K562 (cell line): ENCODE data around the gene ASB7. TPM values are rescaled to one million over a fixed set of nuclear protein-coding genes. Genes with fewer than 3 reads are reported as not detected.

Experiments
- ATAC-seq: fragments of 200-7000 bp; cut with Tn5 transposase; 3 replicates; pipeline ENCODE4 v1.9.1; 2020; ENCODE audit warnings: moderate library complexity
- BruUV-seq: library from RNA; stranded (reverse); fragments of 400-500 nt; replicated peaks from 2 replicates; lab custom pipeline; 2021; lab: Mats Ljungman, UMichigan
- CTCF ChIA-PET: fragments of 300-600 bp; formaldehyde crosslinking; extraction: SDS; loops from one replicate; lab custom pipeline; 2021; ENCODE audit warnings: low intra/inter-chr PET ratio; lab: Yijun Ruan, JAX
- POLR2A ChIA-PET: fragments of 300-600, 350-650 bp; sonication (Branson Sonifier 250); formaldehyde crosslinking; extraction: SDS; loops from one replicate; lab custom pipeline; 2021; ENCODE audit warnings: antibody characterized with exemption, inconsistent platforms; lab: Yijun Ruan, JAX
- DNase-seq, 4 experiments: peaks; one replicate each; pipeline versions ENCODE4 v3.0.0 to v3.0.0-alpha.2; 2011 to 2018; ENCODE audit warnings: low spot score in 3 of 4, mixed read lengths in 3 of 4; ENCODE audit errors: extremely low read depth in 1 of 4
- FAIRE-seq: peaks from 2 replicates; lab custom pipeline; 2011; peaks lifted over from hg19 to GRCh38; lab: Jason Lieb, UNC
- H2AFZ ChIP-seq: 2 replicates; pipeline ENCODE4 v1.6.0; 2011; ENCODE audit warnings: low read depth, low read length, control low read depth, inconsistent platforms
- H3K27ac ChIP-seq: fragments of 200-600 bp; 3 replicates; pipeline ENCODE4 v1.8.0; 2011; ENCODE audit warnings: low read depth, mild to moderate bottlenecking, control low read depth, inconsistent platforms, low read length, moderate library complexity, mixed read lengths; ENCODE audit errors: extremely low read depth
- H3K27me3 ChIP-seq, 2 experiments: fragments of 300-600 bp in 1 of 2; 2 replicates in 1 of 2; 3 replicates in 1 of 2; pipeline versions ENCODE4 v1.6.0 to v1.8.0; 2011; ENCODE audit warnings: inconsistent platforms in 2 of 2, low read length in 2 of 2, mild to moderate bottlenecking in 1 of 2, mixed read lengths in 1 of 2, moderate library complexity in 1 of 2; ENCODE audit not compliant: control insufficient read depth in 2 of 2, insufficient read depth in 2 of 2
- H3K36me3 ChIP-seq: fragments of 300-600 bp; 3 replicates; pipeline ENCODE4 v1.8.0; 2011; ENCODE audit warnings: mild to moderate bottlenecking, low read length, inconsistent platforms; ENCODE audit not compliant: control insufficient read depth, insufficient read depth
- H3K4me1 ChIP-seq, 2 experiments: fragments of 200-600 bp in 1 of 2; replicated peaks in 1 of 2; 2 replicates in 1 of 2; 3 replicates in 1 of 2; pipeline versions ENCODE4 v1.5.1 to v1.8.0; 2011; ENCODE audit warnings: inconsistent platforms in 2 of 2, low read length in 2 of 2, mild to moderate bottlenecking in 1 of 2, mixed read lengths in 1 of 2, moderate library complexity in 1 of 2; ENCODE audit not compliant: control insufficient read depth in 2 of 2, insufficient read depth in 2 of 2
- H3K4me2 ChIP-seq: 2 replicates; pipeline ENCODE4 v1.6.1; 2011; ENCODE audit warnings: low read length, control low read depth, inconsistent platforms, mixed read lengths; ENCODE audit not compliant: insufficient read depth
- H3K4me3 ChIP-seq: fragments of 200-600 bp; sonication (generic), shearing (Covaris generic); 2 replicates; pipeline ENCODE4 v1.5.1; 2016; ENCODE audit warnings: control low read depth, inconsistent platforms
- H3K79me2 ChIP-seq: fragments of 200-600 bp; 3 replicates; pipeline ENCODE4 v1.8.0; 2011; ENCODE audit warnings: low read length, inconsistent platforms; ENCODE audit not compliant: control insufficient read depth, insufficient read depth
- H3K9ac ChIP-seq, 2 experiments: 2 replicates each; pipeline versions ENCODE4 v1.6.0 to v1.6.1; 2011; ENCODE audit warnings: low read depth in 2 of 2, low read length in 2 of 2, control low read depth in 1 of 2, inconsistent platforms in 1 of 2, mild to moderate bottlenecking in 1 of 2, mixed read lengths in 1 of 2; ENCODE audit not compliant: insufficient read depth in 1 of 2
- H3K9me1 ChIP-seq: one replicate; pipeline ENCODE4 v1.6.0; 2011; ENCODE audit warnings: inconsistent platforms, mild to moderate bottlenecking, low read length, moderate library complexity; ENCODE audit not compliant: control insufficient read depth, insufficient read depth
- H3K9me3 ChIP-seq: replicated peaks from 2 replicates; pipeline ENCODE4 v1.5.1; 2011; ENCODE audit warnings: low read depth, low read length, inconsistent platforms; ENCODE audit not compliant: control insufficient read depth, insufficient read depth
- H4K20me1 ChIP-seq: replicated peaks from 2 replicates; pipeline ENCODE4 v1.6.1; 2011; ENCODE audit warnings: low read length, inconsistent platforms, mixed read lengths; ENCODE audit not compliant: control insufficient read depth, insufficient read depth
- SETDB1 ChIP-seq: IDR thresholded peaks from one replicate; pipeline ENCODE4 v1.6.1; 2012; ENCODE audit warnings: low read length, control low read depth, inconsistent platforms
- ZNF449 ChIP-seq: fragments of 250-450 bp; sonication (Bioruptor Pico); IDR thresholded peaks from 2 replicates; pipeline ENCODE4 v1.8.0; 2022; ENCODE audit warnings: moderate library complexity, mild to moderate bottlenecking, inconsistent platforms
- in situ Hi-C: fragments of 300-500 bp; cut with MboI; formaldehyde crosslinking; loops from 4 replicates; pipeline ENCODE4 v1.15.0; 2018; ENCODE audit warnings: inconsistent platforms, mixed read lengths
- intact Hi-C: fragments of 100-400 bp; cut with micrococcal nuclease; formaldehyde crosslinking; loops from 2 replicates; pipeline ENCODE4 v1.14.2; 2022
- polyA plus RNA-seq, 8 experiments: library from polyadenylated mRNA; depleted of rRNA in 4 of 8; stranded (reverse) in 5 of 8; unstranded in 3 of 8; fragments of >200 nt; fragmentation: Nextera tagmentation in 2 of 8; fragmentation: Illumina TruSeq in 1 of 8; extraction: Ambion mirVana in 2 of 8; extraction: Trizol in 1 of 8; gene quantifications; 2 replicates each; pipeline versions ENCODE4 v1.2.1 to v1.2.3, GENCODE V29; 2011 to 2014; ENCODE audit warnings: inconsistent platforms in 1 of 8, missing spikeins in 1 of 8
- total RNA-seq, 7 experiments: library from RNA; depleted of rRNA in 6 of 7; stranded (reverse); fragments of >200 nt in 6 of 7; fragmentation: Illumina TruSeq in 2 of 7; extraction: Trizol in 2 of 7; gene quantifications; 2 replicates each; pipeline versions ENCODE4 v1.2.1 to v1.2.3, GENCODE V29; 2011 to 2021; ENCODE audit warnings: low replicate concordance in 1 of 7
- TF ChIP-seq, protein P1 (sequence below), 3 experiments: fragments of 200-800 bp in 1 of 3; fragments of 250-450 bp in 1 of 3; fragments of 450-650 bp in 1 of 3; sonication (Bioruptor Pico) in 1 of 3; sonication (Bioruptor generic) in 1 of 3; formaldehyde crosslinking in 1 of 3; IDR thresholded peaks; 2 replicates each; pipeline versions ENCODE4 v1.6.1 to v1.8.0; 2016 to 2022; ENCODE audit warnings: mild to moderate bottlenecking in 2 of 3, missing genetic modification characterization in 2 of 3, missing compliant biosample characterization in 1 of 3, moderate library complexity in 1 of 3

Gene ASB7
- total and polyA plus RNA-seq, 9 of the 15 experiments (the other 6 are each of a cell fraction or from before 2014, with no cell fraction given): 1.8 to 10.1 (median 6.8) TPM

DNA sequence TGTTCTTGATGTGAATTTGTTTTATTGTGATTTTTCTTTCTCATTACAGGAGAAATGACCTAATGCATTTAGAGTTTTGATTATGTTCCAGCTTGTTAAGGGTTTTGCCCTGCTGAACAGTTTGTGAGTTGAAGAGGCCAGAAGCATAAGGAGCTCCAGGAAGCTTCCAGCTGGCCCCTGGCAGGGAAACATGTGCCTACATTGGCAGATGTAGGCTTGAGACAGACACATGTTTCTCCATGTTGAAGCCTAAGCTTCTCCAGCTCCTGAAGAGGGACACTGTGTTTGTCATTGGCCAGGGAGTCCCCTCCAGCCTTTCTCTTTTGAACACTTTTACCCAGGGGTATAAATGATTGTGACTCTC lies 88.4 kb downstream of the ASB7 start:
- no peaks in the 10 kb centered on the region for H3K9me3 ChIP-seq
- H3K4me1 ChIP-seq: no peaks in the 10 kb centered on the region
- H3K27me3 ChIP-seq: peaks cover 7 to 57% of the 10 kb centered on the region in 2 experiments
- H3K9ac ChIP-seq: no peak overlapping the region
- POLR2A ChIA-PET: no interaction called here
- no peak overlapping the region for H2AFZ ChIP-seq
- H3K4me3 ChIP-seq: no peak overlapping the region
- no peaks in the 10 kb centered on the region for H3K36me3 ChIP-seq
- no peak for DNase-seq
- intact Hi-C loops (no loop called here), in situ Hi-C loops (no loop called here)
- peaks cover 3% of the 10 kb centered on the region for H3K9me1 ChIP-seq
- ATAC-seq: no peak
- no peak overlapping the region for H3K27ac ChIP-seq
- BruUV-seq: no TSS peak
- no peak overlapping the region for H3K4me2 ChIP-seq
- CTCF ChIA-PET: no interaction called here
- FAIRE-seq: no peak
- TF ChIP-seq, protein P1, sequence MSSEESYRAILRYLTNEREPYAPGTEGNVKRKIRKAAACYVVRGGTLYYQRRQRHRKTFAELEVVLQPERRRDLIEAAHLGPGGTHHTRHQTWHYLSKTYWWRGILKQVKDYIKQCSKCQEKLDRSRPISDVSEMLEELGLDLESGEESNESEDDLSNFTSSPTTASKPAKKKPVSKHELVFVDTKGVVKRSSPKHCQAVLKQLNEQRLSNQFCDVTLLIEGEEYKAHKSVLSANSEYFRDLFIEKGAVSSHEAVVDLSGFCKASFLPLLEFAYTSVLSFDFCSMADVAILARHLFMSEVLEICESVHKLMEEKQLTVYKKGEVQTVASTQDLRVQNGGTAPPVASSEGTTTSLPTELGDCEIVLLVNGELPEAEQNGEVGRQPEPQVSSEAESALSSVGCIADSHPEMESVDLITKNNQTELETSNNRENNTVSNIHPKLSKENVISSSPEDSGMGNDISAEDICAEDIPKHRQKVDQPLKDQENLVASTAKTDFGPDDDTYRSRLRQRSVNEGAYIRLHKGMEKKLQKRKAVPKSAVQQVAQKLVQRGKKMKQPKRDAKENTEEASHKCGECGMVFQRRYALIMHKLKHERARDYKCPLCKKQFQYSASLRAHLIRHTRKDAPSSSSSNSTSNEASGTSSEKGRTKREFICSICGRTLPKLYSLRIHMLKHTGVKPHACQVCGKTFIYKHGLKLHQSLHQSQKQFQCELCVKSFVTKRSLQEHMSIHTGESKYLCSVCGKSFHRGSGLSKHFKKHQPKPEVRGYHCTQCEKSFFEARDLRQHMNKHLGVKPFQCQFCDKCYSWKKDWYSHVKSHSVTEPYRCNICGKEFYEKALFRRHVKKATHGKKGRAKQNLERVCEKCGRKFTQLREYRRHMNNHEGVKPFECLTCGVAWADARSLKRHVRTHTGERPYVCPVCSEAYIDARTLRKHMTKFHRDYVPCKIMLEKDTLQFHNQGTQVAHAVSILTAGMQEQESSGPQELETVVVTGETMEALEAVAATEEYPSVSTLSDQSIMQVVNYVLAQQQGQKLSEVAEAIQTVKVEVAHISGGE (CRISPR knock-in tag; IDR thresholded peaks at IDR 0.05): no peak
- no peak for TF ChIP-seq SETDB1
- TF ChIP-seq ZNF449 (CRISPR knock-in tag): no peak
- H3K79me2 ChIP-seq: no peaks in the 10 kb centered on the region
- no peaks in the 10 kb centered on the region for H4K20me1 ChIP-seq
